Activated CD4-positive, alpha-beta T cell treated with anti-CD3 and anti-CD28 coated beads, Interleukin-2, Interleukin-4, amounts not matched to agents 100 ng/mL and 50 ng/mL, durations not matched to agents 16 hours and 8 hours (primary cell): ENCODE results near the gene TMEM91.
"Not testable (repeated sequence)": the region's sequence is repeated elsewhere in the genome, so short reads cannot be mapped to it uniquely, and the experiment has no call there.

ENCODE experiments used
- DNase-seq: peaks from one replicate; pipeline ENCODE4 v3.0.0-alpha.2; 2020; ENCODE audit warnings: low spot score

TMEM91 gene

DNA sequence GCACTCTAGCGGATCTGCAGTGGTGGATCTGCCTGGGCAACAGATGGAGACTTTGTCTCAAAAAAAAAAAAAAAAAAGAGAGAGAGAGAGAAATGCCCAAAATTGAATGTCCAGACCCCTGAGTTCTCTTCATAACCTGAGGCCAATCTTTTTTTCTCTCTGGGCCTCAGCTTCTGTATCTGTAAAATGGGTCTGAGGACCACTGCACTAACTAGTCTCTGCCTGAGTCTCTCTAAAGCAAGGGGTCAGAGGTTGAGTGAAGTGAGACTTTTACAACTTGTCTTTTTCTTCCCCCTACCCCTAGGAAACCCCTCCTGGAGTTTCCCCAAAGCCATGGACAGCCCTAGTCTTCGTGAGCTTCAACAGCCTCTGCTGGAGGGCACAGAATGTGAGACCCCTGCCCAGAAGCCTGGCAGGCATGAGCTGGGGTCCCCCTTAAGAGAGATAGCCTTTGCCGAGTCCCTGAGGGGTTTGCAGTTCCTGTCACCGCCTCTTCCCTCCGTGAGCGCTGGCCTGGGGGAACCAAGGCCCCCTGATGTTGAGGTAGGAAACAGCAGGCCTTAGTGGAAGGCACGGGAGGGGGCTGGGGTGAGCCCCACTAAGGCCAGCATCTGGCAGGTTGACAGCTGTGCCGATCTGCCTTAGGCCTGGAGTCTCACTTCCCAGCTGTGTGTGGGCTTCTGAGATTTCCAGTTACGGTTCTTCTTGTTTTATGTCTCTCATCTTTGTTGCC, 1.8 kb downstream of the TMEM91 start:
- no peak for DNase-seq

DNA sequence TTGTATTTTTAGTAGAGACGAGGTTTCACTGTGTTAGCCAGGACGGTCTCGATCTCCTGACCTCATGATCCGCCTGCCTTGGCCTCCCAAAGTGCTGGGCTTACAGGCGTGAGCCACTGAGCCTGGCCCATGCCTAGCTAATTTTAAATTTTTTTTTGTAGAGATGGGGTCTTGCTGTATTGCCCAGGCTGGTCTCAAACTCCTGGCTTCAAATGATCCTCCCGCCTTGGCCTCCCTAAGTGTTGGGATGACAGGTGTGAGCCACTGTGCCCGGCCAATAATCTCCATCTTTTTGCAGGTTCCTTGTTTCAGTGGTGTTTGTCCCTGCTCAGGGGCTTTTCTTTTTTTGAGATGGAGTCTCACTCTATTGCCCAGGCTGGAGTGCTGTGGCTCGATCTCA, 5.2 kb downstream of the TMEM91 start:
- not testable (repeated sequence) for DNase-seq

DNA sequence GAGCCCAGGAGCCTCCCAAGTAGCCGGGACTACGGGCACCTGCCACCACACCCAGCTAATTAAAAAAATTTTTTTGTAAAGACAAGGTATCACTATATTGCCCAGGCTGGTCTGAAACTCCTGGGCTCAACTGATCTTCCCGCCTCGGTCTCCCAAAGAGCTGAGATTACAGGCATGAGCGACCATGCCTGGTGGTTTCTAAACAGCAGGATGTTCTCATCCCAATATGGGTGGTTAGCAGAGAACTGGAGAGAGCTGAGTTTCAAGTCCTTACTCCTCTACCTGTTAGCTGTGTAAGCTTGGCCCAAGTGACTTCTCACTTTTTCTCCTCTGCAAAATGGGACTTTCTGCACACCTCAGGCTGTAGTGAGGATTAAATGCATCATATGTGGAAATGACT, 8.0 kb downstream of the TMEM91 start:
- DNase-seq, result no peak

DNA sequence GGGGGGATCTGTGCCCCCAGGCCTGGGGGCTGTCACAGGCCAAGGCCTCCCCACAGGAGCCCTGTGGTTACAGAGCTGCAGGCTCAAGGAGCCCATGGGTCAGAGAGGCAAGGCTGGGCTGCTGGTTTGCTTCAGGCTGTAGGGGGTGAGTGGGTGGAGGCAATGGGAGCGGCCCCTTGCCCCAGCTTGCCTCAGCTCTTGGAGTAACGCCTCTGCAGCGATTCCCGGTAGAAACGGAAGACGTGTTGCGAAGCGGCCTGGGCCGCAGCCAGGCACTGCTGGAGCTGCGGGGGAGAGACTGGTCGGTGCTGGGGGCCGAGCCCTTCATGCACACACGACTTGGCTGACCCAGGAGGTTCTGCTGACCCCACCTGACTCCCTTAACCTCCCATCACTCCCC, 10.1 kb downstream of the TMEM91 start:
- DNase-seq, result no peak

DNA sequence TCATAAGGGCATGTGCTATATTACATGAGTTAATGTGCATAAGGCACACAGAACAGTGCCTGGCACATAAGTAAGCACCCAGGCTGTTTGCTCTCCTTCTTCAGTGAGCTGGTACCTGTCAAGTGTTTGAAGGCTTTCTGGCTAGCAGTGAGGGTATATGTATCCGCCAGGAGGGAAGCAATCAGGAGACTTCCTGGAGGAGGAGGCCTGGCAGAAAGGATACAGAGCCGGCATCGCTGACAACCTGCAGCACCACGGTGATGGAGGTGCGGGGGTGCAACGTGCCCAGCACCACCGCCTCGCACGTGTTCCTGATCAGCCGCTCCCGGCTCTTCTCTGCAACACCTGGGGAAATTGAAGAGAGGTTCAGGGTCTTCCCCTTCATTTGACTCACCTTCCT, 15.3 kb downstream of the TMEM91 start:
- no peak for DNase-seq

DNA sequence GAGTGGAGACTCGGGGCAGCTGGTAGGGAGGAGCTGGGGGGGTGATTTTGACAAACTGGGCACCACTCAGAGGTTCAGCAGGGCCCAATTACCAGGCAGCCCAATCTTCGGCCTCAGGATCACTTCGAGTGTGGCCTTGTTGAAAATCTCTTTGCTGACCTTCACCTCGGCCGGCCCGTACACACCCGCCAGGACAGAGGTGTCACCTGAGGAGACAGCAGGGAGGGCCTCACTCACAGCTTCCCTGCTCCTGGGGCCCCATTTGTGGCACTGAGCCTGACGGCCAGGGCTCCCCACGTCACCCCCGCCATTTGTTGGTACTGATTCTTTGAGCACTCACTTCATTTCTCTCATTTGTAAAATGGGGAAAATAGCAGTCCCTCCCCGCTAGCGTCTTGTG, 16.4 kb downstream of the TMEM91 start:
- no peak for DNase-seq

DNA sequence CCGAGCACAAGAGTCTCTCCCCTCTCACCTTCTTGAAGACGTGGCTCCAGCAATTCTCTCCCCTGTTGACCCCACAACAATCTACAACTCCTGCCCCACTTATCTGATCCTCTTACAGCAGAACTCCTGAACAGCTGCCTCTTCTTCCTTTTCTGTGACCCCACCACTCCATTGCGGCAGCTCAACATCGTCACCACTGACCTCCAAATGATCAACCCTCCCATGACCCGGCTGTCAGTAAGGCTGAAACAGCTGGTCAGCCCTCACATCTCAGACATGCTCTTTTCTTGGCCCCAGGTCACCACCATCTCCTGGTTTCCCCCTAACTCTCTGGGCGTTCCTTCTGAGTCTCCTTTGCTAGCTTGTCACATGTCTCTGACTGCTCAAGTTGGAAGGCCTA, 19.0 kb downstream of the TMEM91 start:
- DNase-seq, result no peak

DNA sequence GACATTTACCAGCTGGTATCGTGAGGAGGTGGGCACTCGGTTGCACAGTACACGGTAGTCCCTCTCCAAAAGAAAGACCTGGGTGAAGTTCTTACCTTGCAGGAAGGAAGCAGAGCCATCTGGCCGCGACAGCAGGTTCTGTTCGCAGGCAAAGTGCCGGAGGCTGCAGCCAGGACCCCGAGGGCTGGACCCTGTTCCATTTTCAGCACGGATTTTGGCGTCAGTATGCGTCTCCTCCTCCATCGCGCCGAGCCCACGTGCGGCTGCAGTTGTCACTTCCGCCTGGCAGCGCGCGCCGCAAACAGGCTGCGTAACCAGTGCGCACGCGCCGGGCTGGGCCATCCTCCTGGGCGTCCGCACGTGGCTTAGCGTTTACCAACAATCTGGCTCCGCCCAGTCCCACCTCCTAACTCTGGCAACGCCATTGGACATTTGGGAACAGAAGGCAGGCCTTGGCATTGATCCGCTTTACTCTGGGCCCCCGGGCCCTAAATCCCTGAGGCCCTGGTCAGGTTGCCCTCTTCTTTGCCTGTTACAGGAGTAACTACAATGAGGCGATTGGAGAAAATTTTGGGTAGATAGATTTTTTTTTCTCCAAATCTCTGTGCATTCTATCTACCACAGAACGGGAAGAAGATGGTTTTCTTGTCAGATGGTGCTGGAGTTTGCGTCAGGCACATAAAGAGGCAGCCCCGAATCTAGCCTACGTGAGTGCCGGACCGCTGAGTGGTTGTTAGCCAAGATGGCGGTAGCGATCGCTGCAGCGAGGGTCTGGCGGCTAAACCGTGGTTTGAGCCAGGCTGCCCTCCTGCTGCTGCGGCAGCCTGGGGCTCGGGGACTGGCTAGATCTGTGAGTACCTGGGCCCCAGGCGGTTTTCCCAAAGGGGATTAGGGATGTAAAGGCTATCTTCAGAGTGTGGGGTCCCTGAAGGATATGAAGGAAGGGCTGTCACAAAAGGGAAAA, 21.0 kb downstream of the TMEM91 start, which contains the start of the genes BCKDHA and EXOSC5:
Gene BCKDHA, plus strand, starts transcription at position 733 of the 964 bp plus-strand sequence. Its CDS starts 10 bp downstream, at position 743.
Gene EXOSC5, minus strand, starts transcription at position 274 of the 964 bp plus-strand sequence. Its CDS starts 31 bp downstream, at position 243.
- peak; percentile 99 for DNase-seq

DNA sequence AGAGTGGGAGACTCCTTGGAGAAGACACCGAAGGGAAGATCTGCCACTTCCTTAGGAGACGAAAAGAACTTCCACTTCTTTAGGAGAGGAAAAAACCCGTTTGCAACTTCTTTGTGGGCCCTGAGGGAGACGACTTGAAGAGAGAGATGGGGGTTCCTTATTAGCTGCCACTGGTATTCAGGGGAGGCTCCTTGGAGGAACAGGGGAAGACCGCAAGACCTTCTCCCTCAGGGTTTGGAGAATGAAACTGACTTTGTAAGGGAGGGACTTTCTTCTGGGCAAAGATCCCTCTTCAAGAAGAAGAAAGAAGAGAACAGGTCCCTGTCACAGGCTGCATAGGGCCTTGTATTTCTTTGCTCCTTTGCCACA, 21.7 kb downstream of the TMEM91 start:
- no peak for DNase-seq

DNA sequence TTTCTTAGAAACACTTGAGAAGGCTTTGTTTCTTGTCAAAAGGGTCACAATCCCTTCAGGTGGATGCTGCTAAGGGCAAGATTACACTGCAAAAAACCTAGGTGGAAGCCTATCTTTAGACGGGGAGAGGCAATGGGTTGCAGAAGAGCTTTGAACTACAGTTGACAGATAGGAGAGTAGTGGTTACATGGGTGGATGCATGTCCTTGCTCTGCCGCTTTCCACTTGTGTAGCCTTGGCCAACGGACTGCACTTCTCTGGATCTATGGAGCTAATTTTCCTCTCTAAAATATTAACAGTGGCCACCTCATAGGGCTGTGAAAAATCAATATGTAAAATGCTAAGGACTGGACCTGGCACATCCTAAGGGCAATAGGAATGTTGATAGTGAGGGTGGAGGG, 22.3 kb downstream of the TMEM91 start:
- DNase-seq, result no peak

DNA sequence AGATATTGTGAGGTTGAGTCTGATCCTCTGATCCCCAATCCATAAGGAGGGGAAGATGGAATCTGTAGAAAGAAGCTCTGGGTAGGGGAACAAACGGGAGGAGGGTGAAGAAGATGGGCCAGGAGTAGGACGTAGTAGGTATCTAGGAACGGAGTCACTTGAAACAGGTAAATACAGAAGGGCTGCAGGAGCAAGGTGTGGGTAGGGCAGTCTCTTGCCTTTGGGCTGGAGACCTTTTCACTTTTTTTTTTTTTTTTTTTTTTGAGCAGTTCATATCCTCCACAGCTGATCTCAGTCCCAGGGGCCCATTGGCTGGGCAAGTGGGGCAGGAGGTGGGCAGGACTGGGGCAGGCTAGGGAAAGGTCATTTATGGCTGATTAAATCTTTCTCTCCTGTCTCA, 22.8 kb downstream of the TMEM91 start:
- DNase-seq, result no peak

DNA sequence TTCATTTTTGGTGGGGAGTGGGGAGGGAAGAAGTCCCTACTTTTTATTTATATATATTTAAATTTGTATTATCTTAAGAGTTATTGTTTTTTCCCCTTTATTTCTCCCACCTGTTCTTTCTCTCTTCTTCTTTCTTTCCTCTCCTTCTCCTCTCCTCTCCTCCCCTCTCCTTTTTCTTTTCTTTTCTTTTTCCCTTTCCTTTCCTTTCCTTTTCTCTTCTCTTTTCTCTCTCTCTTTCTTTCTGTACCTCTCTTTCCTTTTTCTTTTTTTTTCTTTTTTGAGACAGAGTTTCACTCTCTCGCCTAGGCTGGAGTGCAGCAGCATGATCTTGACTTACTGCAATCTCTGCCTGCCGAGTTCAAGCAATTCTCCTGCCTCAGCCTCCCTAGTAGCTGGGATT, 23.2 kb downstream of the TMEM91 start:
- no peak for DNase-seq

DNA sequence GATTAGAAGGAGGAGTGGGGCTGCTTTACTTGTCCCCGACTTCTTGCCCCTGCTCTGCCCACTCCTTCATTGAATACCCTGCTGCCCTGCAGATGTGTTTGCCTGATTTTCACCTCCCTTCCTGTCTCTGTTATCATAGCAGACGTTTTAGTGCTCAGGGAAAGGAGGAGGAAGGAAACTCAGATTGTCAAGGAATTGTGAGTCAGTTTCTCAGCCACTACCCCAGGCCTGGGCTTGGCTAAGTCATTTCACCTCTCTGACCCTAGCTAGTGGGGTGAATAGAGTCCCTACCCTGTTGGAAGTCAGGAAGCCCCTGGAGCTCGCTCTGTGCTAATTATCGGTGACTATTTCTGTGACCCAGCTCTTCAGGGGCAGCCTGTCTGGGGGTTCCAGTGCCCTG, 25.1 kb downstream of the TMEM91 start:
- DNase-seq, result no peak

DNA sequence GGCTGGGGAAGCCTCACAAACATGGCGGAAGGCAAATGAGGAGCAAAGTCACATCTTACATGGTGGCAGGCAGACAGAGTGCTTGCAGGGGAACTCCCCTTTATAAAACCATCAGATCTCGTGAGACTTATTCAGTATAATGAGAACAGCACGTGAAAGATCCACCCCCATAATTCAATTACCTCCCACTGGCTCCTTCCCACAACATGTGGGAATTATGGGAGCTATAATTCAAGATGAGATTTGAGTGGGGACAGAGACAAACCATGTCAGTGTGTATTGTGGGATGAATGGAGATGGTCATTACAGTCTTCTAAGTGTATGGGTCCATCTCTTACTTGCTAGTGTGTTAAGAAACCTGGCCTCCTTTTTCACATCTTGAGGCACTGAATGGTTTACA, 25.7 kb downstream of the TMEM91 start:
- DNase-seq, result no peak

DNA sequence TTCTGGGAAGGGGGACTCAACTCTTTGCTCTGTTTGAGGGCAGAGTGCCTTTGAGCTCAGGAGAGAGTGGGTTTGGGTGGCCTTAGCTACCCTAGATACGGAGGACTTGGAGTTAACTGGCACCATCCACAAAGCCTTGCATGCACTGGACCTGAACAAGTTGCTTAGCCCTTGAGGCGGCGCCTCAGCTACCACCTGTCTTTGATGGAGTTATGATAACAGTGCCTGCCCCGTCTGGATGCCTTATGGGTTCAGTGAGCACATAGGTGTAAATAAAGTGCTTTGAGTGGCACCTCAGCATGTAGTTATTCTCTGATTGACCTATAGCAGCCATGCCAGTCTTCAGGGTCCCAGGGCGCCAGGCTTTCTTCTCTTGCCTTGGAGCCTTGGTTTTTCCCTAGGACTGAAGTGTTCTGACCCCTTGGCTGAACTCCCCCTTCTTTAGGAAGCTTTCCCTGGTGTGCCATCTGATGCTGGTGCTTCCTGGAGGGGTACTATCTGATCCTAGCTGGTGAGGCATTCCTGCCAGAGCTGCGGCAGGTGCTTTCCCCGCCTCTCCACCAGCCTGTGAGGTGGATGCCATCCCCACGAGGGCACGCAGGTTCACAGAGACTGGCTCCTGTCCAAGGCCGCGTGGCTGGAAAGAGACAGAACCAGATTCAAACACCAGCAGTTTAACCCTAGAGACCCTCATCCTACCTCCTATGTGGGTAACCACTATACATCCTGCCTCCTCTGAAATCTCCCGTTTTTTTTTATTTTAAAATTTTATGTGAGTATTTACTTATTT, 27.0 kb downstream of the TMEM91 start:
- no peak for DNase-seq

DNA sequence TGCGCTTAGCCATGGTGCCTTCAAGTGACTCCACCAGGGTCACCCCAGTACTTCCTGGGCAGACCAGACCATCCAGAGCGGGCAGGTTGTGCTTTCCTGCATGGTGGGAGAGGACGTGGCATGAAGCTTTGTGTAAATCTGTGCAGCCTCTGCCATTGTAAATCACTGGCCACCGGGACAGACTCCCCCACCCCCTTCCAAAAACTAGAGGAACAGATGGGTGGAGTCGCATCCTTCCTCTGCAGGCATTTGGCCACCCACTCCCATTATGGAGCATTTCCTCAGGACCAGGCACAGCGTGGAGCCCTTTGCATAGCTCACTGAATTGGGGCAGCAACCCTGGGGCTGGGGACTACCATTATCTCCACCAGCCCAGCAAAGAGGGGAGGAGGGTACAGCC, 29.4 kb downstream of the TMEM91 start:
- DNase-seq, result no peak

DNA sequence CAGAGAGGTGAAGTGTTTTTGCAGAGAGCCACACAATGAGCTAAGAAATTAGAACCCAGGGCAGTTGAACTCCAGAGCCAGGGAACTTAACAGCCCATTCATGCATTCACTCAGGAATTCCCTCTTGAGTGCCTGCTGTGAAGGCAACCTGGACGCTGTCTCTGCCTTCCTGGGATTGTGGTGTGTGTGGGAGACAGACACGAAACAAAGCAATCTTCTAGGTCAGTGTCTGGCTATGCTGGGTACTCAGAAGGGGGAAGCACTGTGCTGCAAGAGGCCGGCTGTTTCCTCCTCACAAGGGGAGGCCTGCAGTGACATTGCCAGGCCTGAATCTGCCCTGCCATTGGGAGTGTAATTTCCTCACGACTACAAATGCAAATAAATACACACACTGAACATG, 30.9 kb downstream of the TMEM91 start:
- no peak for DNase-seq

DNA sequence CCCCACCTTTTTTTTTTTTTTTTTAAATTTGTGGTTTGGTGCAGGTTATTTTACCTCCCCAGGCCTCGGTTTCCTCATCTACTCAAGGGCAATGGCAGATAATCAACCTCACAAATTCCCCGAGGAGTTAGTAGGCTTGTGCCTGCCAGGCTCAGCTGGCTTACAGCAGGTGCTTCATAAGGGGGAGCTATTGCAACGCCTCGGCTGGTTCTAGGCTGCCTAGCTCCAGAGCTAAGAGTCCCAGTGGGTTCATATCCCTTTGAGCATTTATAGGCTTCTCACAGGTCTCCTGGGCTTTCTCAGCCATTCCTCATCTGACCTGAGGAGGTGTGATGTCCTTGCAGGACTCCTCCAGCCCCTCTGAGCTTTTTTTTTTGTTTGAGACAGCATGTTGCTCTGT, 31.9 kb downstream of the TMEM91 start:
- DNase-seq, result no peak

DNA sequence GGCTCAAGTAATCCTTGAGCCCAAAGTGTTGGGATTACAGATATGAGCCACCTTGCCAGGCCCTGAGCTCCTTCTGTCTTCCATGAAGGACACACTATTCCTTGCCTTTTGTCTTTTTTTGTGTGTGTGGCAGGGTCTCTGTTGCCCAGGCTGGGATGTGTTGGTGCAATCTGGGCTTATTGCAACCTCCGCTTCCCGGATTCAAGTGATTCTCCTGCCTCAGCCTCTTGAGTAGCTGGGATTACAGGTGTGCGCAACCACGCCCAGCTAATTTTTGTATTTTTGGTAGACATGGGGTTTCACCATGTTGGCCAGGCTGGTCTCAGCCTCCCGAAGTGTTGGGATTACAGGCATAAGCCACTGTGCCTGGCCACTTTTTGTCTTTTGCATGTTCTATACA, 32.5 kb downstream of the TMEM91 start:
- not testable (repeated sequence) for DNase-seq

DNA sequence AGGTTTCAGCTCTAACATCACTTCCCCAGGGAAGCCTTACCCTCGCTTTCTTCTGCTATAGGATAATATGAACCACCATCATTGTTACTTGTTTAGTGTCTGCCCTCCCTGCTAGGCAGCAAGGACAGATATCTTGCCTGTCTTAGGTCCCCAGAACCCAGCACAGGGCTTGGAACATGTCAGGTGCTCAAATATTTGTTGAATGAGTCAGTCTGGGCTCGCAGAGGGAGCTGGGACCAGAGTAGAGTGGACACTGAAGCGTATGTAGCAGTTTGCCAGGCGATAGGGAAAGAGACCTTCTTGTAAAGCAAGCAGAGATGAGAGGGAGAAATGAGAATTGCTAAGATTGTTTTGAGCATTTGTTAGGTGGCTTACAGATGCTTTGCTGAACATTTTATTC, 33.0 kb downstream of the TMEM91 start:
- no peak for DNase-seq

DNA sequence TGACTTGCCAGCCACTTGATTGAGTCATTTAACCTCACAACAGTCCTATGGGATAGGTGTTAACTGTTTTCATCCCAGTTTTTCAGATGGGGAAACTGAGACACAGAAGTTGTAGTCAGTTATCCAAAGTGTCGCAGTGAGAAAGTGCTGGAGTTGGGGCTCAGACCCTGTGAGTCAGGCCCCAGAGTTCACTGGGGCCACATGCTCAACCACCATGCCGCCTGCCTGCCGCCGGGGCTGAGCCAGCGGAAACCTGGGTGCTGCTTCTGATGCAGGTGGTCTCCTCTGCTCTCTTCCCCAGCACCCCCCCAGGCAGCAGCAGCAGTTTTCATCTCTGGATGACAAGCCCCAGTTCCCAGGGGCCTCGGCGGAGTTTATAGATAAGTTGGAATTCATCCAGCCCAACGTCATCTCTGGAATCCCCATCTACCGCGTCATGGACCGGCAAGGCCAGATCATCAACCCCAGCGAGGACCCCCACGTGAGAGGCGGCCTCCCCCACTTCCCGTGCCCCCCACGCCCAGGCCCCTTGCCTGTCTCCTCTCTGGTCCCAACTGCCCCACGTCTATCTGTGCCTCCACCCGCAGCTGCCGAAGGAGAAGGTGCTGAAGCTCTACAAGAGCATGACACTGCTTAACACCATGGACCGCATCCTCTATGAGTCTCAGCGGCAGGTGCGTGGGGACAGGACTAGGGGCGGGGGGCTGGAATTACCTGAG, 34.2 kb downstream of the TMEM91 start:
- no peak for DNase-seq
